Amniotic epithelial cell (primary cell): ENCODE data around the gene CDH13.

Experiments
- DNase-seq: peaks from one replicate; pipeline ENCODE4 v3.0.0-alpha.2; 2010; ENCODE audit warnings: low read depth

Gene CDH13

DNA sequence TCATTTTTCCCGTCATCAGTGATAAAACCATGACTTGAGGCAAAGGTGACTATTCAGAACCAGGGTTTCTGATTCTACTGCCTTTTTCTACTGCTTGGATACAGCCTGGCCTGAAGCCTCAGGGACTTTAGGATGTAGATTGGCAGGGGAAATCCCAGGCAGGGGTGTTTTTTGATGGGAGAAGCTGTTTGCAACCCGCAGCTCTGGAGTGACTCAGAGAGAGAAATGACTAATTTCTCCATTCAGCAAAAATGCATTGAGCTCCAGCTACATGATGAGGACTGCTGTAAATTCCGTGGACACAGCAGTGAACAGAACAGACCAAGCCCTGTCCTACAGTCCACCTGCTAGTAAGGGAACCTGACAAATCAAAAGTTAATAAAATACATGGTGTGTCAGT lies 560.6 kb downstream of the CDH13 start:
- DNase-seq: peak; percentile 18

DNA sequence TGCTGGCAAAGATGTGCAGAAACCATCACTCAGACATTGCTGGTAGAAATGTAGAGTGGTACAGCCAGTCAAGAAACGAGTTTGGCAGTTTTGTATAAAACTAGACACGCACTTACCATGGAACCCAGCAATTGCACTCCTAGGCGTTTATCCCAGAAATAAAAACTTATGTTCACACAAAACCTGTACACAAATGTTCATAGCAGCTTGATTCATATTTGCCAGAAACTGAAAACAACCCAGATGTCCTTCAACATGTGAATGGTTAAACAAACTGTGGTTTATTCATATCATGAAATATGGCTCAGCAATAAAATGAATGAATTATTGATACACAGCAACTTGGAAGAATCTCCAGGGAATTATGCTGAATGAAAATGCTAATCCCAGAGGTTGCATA lies 570.0 kb downstream of the CDH13 start:
- DNase-seq: no peak

GRCh38 chr16:83197450-83197849 lies 570.7 kb downstream of the CDH13 start:
- no peak for DNase-seq

- DNase-seq: no peak
Observed at GRCh38 chr16:83198977-83199376, 572.2 kb downstream of the CDH13 start.

- DNase-seq: no peak
Observed at GRCh38 chr16:83200005-83200779, 573.4 kb downstream of the CDH13 start.

DNA sequence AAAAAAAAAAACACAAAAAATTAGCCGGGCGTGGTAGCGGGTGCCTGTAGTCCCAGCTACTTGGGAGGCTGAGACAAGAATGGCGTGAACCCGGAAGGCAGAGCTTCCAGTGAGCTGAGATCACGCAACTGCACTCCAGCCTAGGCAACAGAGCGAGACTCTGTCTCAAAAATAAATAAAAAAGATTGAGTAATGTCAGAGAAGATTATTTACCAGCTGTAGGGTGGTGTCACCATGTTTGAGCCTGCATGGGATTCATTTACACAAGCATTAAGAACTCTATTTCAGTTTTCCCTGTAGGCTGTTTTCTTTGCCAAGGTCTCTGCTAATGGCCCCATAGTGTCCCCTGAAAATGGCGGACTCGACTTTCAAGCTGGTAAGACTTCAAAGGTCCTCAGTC lies 575.0 kb downstream of the CDH13 start:
- no peak for DNase-seq

DNA sequence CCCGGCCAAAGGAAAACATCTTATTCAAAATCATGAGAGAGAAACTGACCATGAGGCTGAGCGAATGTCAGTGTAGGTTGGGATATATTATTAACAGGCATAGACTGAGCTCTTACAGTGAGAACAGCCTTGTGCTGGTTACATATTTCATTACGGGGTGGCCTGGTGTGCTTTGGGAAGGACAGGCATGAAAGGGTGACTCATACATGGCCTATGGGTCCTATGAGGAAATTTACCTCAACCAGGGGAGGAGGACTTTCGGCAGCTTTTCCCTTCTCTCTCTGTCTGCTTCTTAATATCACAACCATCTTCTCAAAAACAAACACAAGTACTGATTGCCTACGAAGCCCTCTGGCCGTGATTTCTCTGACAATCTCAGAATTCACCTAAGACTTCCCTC lies 579.1 kb downstream of the CDH13 start:
- DNase-seq: no peak

DNA sequence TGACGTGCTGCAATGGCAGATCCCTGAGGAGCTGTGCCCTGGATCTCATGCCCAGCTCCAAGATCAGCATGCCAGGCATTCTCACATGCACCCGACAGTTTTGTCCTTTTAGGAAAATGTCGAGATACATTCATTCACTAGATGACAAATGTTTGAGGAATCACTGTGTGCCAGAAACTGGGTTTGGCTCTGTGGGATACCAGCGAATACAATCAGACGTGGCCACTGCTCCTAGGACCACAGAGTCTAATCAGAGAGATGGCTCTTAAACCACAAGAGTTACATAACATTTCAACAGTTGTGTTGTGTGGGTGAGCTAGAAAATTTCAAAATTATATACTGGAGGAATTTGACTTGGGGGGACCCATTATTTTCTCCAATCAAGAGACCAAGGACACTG lies 579.7 kb downstream of the CDH13 start:
- DNase-seq: no peak

- no peak for DNase-seq
Observed at GRCh38 chr16:83211711-83212110, 584.9 kb downstream of the CDH13 start.

DNA sequence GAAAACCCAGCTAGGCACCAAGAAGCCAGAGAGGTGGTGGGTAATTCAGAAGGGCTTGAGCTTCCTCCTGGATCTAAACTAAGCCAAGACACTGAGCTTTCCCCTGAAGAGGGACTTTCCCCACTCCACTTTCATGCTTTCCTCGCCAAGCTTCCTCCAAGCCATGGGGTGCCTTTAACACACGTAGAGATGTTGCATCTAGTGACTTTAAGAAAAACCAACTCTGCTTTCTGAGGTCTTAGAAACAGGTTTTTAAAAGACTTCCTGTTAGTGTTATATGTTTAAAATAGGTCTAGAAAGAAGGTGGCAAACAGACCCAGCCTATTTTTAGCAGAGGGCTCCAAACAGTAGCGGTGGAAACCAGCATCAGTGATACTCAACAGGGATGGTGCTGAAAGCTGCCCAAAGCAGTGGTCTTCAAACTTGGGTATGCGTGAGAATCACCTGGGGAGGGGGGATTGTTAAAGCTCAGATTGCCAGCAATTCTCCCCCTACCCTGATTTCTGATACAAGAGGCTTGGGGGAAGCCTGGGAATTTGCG lies 585.6 kb downstream of the CDH13 start:
- DNase-seq: no peak

- DNase-seq: peak; percentile 10
Observed at GRCh38 chr16:83214671-83215070, 587.9 kb downstream of the CDH13 start.

GRCh38 chr16:83215406-83216001 lies 588.7 kb downstream of the CDH13 start:
- DNase-seq: peak; percentile 7

GRCh38 chr16:83219285-83219684 lies 592.5 kb downstream of the CDH13 start:
- DNase-seq: no peak

DNA sequence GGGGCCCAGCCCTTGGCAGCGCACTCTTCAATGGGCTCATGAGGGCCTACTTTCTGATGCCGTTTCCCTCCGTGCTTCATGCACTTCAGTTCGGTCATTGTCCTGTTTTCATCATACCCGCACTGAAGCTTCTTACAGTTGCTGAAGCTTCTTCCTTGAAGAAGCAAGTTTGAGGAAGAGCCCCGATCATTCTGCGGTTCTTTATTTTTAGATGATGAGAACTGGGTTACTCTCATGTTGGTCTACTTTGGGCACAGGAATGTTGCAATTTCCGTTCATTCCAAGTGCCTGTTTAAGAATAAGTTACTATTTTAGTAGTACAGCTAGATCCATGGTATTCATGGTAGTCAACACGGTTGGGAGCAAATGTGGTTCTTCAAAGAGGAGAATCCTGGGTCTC lies 593.3 kb downstream of the CDH13 start:
- no peak for DNase-seq

GRCh38 chr16:83224642-83225041 lies 597.9 kb downstream of the CDH13 start:
- DNase-seq: no peak

GRCh38 chr16:83227336-83227735 lies 600.6 kb downstream of the CDH13 start:
- no peak for DNase-seq

DNA sequence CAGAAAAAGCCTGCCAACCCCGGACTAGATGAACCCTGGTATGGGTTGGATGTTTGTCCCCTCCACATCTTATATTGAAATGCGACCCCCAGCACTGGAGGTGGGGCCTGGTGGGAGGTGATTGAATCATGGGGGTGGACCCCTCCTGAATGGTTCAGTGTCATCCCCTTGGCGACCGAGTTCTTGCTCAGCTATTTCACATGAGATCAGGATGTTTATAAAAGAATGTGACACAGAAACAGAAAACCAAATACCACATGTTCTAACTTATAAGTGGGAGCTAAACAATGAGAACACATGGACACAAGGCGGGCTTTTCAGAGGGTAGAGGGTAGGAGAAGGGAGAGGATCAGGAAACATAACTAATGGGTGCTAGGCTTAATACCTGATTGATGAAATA lies 605.0 kb downstream of the CDH13 start:
- no peak for DNase-seq

DNA sequence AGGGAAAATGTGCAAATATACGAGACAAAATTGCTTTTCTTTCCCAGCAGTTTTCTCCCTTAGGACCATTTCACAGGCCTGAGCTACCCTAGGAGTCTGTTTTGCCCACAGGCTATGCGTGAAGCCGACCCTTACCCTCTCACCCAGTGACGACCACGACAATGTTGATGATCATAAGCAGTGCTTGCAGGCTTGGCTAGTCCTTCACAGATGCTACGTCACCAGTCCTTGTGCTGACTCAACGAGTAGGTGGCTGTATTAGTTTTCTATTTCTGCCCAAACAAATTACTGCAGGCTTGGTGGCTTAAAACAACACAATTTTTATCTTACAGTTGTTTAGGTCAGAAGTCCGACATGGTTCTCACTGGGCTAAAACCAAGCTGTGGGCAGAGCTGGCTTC lies 606.4 kb downstream of the CDH13 start:
- no peak for DNase-seq

- DNase-seq: no peak
Observed at GRCh38 chr16:83238949-83239691, 612.4 kb downstream of the CDH13 start.

DNA sequence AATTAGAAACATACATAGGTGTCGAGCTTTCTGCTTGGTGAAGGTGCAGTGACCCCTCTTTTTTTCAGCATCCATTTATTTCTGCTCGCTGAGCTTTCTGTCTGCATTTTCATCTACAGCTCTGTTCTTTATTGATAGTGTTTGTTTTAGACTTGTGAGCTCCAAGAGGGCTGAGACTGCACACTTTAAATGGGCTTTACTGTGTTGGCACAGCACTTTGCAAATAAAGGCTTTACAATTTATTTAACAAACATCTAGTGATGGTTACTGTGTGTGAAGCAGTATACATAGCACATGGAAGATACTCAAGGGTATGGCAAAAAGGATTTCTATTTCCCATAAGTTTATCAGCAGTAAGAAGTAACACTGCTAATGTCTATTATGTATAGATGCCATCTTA lies 617.3 kb downstream of the CDH13 start:
- no peak for DNase-seq

DNA sequence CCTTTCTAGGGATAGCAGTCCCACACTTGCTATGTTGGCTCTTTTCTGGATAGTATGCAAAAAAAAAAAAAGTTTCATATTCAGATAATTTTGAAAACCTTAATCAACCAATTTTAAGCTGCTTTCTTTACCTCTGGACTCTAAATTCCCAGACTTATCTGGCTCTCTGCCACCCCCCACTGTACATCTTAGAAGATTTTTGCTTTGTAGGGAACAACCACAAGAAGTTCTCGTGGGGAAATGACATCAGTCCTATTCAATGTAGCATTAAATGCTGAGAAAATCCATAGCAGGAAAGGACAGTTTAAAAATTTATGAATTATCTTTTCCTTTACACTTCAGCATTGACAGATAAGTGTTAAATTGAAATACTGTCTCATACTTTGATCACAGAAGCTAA lies 618.3 kb downstream of the CDH13 start:
- DNase-seq: no peak

- DNase-seq: no peak
Observed at GRCh38 chr16:83247767-83248372, 621.1 kb downstream of the CDH13 start.
